Uterus (tissue), 2 donors: Measurements from ENCODE around the gene S100A5.

Experiments used
- POLR2A ChIP-seq, 2 donors: fragments of 450-650 bp; IDR thresholded peaks; one replicate each; pipeline ENCODE4 v1.6.1; 2016; ENCODE audit warnings: antibody characterized with exemption in 2 of 2, mild to moderate bottlenecking in 1 of 2, moderate library complexity in 1 of 2
- TF ChIP-seq, protein P1 (sequence below), 4 experiments: fragments of 200-600 bp in 2 of 4; fragments of 450-650 bp in 2 of 4; sonication (generic) in 2 of 4; IDR thresholded peaks; one replicate each; pipeline ENCODE4 v1.5.1; 2016 to 2019; ENCODE audit warnings: antibody characterized with exemption in 4 of 4, mild to moderate bottlenecking in 2 of 4, moderate library complexity in 1 of 4

DNA sequence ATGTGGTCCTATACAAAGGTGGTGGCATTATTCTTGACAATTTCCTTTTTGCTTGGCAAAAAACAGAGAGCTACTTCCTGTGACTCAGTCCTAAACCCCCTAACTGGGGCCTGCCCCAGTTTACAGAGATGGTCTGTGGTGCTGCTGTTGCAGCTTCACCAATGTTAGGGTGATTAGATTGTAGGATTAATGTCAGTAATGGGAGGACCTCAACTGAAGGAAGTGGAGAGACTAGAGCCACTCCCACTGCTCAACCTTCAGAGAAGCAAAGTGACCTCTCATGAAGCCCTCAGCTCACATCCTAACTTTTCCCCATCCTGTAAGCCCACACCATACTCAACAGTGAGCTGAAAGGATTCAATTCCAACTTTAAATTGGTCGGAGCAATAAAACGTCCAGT, 8.6 kb downstream of the S100A5 start:
- TF ChIP-seq, protein P1, sequence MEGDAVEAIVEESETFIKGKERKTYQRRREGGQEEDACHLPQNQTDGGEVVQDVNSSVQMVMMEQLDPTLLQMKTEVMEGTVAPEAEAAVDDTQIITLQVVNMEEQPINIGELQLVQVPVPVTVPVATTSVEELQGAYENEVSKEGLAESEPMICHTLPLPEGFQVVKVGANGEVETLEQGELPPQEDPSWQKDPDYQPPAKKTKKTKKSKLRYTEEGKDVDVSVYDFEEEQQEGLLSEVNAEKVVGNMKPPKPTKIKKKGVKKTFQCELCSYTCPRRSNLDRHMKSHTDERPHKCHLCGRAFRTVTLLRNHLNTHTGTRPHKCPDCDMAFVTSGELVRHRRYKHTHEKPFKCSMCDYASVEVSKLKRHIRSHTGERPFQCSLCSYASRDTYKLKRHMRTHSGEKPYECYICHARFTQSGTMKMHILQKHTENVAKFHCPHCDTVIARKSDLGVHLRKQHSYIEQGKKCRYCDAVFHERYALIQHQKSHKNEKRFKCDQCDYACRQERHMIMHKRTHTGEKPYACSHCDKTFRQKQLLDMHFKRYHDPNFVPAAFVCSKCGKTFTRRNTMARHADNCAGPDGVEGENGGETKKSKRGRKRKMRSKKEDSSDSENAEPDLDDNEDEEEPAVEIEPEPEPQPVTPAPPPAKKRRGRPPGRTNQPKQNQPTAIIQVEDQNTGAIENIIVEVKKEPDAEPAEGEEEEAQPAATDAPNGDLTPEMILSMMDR (IDR thresholded peaks at IDR 0.05), result no peak
- TF ChIP-seq POLR2A (IDR thresholded peaks at IDR 0.05), result no peak
